ENCODE measurements around the gene ALG3. TPM values are rescaled to one million over a fixed set of nuclear protein-coding genes. Genes with fewer than 3 reads are reported as not detected.

ALG3 gene
- total RNA-seq, 1 experiment from 2014 or later = 95.1 TPM

DNA sequence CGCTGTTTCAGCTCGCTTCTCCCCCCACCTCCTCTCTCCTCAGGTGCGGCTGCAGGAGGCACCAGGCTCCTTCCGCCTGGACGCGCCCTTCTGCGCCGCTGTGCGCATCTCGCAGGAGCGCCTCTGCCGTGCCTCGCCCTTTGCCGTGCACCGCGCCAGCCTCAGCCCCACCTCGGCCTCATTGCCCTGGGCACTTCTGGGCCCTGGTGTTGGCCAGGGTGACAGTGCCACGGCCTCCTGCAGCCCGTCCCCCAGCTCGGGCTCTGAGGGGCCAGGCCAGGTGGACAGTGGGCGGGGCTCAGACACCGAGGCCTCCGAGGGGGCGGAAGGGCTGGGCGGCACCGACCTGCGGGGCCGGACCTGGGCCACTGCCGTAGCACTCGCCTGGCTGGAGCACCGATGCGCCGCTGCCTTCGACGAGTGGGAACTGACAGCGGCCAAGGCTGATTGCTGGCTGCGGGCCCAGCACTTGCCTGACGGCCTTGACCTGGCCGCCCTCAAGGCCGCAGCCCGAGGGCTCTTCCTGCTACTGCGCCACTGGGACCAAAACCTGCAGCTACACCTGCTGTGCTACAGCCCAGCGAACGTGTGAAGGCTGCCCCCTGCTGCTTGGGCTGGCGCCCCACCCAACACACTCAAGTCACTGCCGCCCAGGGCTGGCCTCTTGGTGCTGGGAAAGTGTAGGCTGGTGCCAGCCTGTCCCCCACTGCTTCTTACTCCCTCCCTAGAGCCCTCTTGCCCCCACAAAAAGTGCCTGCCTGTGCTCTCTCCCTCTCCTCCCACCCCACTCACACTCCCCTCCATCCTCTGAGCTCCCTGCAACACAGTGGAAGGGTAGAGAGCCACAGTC is 7.1 kb downstream of the ALG3 start:
- POLR2A ChIA-PET (ENCODE audit: unreplicated experiment) = interaction anchor here (0.5 to 1.2 kb wide), 4 partner anchors 56 to 235 kb away, joined by 3 to 5 read pairs (median 4); partner anchors contain the start of gene ABCF3
- peaks cover 17% of the 10 kb centered on the region for H3K79me2 ChIP-seq (ENCODE audit: low read depth)

DNA sequence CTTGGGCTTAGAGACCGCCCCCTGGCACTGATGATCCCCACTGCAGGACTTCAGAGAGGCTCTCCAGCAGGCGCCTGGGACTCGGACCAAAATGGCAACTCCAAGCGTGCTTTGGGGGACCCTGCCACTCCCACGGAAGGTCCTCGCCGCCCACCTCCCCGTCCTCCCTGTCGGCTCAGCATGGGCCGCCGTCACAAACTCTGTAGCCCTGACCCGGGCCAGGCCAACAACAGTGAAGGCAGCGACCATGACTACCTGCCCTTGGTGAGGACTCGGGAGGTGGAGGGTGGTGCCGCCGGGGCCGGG is 7.7 kb downstream of the ALG3 start:
- Histone ChIP-seq H3F3A (ENCODE audit: insufficient read depth, low read depth) (peaks cover 40% of the 10 kb centered on the region), H3K27ac (no peak overlapping the region), H3K36me3 (ENCODE audit: low read depth) (peaks cover 38% of the 10 kb centered on the region), H3K79me2 (ENCODE audit: low read depth) (peaks cover 11% of the 10 kb centered on the region), H3K9me2 (ENCODE audit: insufficient read depth) (no peaks in the 10 kb centered on the region), H3K4me1 (replicated peaks; ENCODE audit: insufficient read depth) (0 out of 2 replicates have a peak, but pooled peaks cover 7% of the 10 kb centered on the region), H3K9me3 (ENCODE audit: insufficient read depth, low read depth) (no peaks in the 10 kb centered on the region), H4K20me1 (ENCODE audit: insufficient read depth) (peaks cover 23% of the 10 kb centered on the region), H3K27me3 (ENCODE audit: insufficient read depth, low read depth) (no peaks in the 10 kb centered on the region), H3K4me3 (no peak overlapping the region; the same call in 1 of the 2 replicates), H3K4me2 (peak overlapping the region; percentile 51), H2AFZ (no peak overlapping the region)
- DNase-seq = no peak
- ChIA-PET POLR2A (ENCODE audit: unreplicated experiment) (interaction anchor here (0.5 kb wide), 1 partner anchor 235 kb away, joined by 3 read pairs; no protein-coding TSS in a partner anchor), CTCF (interaction anchor here (0.6 to 1.5 kb wide), 4 partner anchors 13 to 167 kb away, joined by 4 to 7 read pairs (median 6); no protein-coding TSS in a partner anchor)
- BruUV-seq (replicated peaks) = no TSS peak
- TF ChIP-seq, protein P1, sequence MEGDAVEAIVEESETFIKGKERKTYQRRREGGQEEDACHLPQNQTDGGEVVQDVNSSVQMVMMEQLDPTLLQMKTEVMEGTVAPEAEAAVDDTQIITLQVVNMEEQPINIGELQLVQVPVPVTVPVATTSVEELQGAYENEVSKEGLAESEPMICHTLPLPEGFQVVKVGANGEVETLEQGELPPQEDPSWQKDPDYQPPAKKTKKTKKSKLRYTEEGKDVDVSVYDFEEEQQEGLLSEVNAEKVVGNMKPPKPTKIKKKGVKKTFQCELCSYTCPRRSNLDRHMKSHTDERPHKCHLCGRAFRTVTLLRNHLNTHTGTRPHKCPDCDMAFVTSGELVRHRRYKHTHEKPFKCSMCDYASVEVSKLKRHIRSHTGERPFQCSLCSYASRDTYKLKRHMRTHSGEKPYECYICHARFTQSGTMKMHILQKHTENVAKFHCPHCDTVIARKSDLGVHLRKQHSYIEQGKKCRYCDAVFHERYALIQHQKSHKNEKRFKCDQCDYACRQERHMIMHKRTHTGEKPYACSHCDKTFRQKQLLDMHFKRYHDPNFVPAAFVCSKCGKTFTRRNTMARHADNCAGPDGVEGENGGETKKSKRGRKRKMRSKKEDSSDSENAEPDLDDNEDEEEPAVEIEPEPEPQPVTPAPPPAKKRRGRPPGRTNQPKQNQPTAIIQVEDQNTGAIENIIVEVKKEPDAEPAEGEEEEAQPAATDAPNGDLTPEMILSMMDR (conservative IDR thresholded peaks at IDR 0.05) = no peak
- TF ChIP-seq EZH2 (IDR thresholded peaks at IDR 0.05; ENCODE audit: low read depth) = no peak
- intact Hi-C loops (cut with micrococcal nuclease; ENCODE audit: unreplicated experiment) = loop anchor here (2.0 to 5.0 kb wide), 4 partner anchors 54 to 224 kb away; partner anchors contain the start of genes ABCC5 and ABCF3

More for the DNA sequence above, 7.1 kb downstream of the ALG3 start:
- Histone ChIP-seq H3K4me2 (peak overlapping the region; percentile 51), H3K9me3 (ENCODE audit: insufficient read depth, low read depth) (no peaks in the 10 kb centered on the region), H3K4me1 (replicated peaks; ENCODE audit: insufficient read depth) (0 out of 2 replicates have a peak, but pooled peaks cover 7% of the 10 kb centered on the region), H3F3A (ENCODE audit: insufficient read depth, low read depth) (peaks cover 45% of the 10 kb centered on the region), H2AFZ (no peak overlapping the region), H3K9me2 (ENCODE audit: insufficient read depth) (no peaks in the 10 kb centered on the region), H3K27ac (no peak overlapping the region), H4K20me1 (ENCODE audit: insufficient read depth) (peaks cover 23% of the 10 kb centered on the region), H3K27me3 (ENCODE audit: insufficient read depth, low read depth) (no peaks in the 10 kb centered on the region), H3K36me3 (ENCODE audit: low read depth) (peaks cover 40% of the 10 kb centered on the region), H3K4me3 (no peak overlapping the region; the same call in 1 of the 2 replicates)
- CTCF ChIA-PET = interaction anchor here (0.6 to 1.5 kb wide), 8 partner anchors 14 to 989 kb away, joined by 3 to 7 read pairs (median 4); partner anchors contain the start of gene B3GNT5
- BruUV-seq (replicated peaks) = no TSS peak
- DNase-seq = peak; percentile 72 to 94
- intact Hi-C loops (cut with micrococcal nuclease; ENCODE audit: unreplicated experiment) = loop anchor here (1.0 to 5.0 kb wide), 6 partner anchors 55 to 346 kb away; partner anchors contain the start of genes ABCC5 and ABCF3
- TF ChIP-seq, protein P1 (conservative IDR thresholded peaks at IDR 0.05) = peak; percentile 70
- TF ChIP-seq EZH2 (IDR thresholded peaks at IDR 0.05; ENCODE audit: low read depth) = no peak

DNA sequence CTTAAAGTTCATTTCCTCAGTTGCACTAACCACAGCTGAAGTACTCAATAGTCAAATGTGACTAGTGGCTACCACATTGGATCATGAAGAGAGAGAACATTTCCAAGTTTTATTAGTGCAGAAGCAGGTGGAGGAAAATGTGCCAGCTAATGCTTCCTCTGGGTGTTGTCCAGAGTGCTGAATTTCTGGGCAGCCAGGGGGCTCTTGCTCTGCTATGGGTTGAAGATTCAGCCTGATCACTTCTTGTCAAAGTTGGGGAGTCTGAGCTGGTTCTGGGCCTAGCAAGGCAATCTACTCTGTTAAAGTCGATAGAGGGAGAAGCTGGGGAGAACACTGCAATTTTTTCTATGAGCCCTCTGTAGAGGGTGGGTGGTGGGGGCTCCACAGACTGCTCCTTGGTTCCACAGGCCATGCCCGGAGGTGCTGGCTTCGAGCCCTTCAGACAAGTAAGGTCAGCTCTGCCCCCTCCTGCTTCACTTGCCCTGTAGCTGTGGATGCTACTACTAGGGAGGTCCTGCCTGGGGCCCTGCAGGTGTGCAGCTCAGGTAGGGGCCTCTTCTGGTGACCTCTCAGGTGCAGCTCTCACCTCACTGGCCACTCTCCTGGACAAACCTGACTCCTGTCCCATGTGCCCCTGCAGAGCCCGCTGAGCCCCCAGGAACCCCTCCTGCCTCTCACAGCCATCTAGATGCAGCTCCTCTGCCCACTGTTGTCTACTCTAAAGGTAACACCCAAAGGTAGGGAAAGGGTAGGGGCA is 8.2 kb downstream of the ALG3 start:
- Histone ChIP-seq H3K4me2 (peak overlapping the region; percentile 51; the same call in 1 of the 2 replicates), H3K27me3 (ENCODE audit: insufficient read depth, low read depth) (no peaks in the 10 kb centered on the region), H3K79me2 (ENCODE audit: low read depth) (peaks cover 6% of the 10 kb centered on the region; the same call in 1 of the 2 replicates), H4K20me1 (ENCODE audit: insufficient read depth) (peaks cover 20% of the 10 kb centered on the region), H3K9me2 (ENCODE audit: insufficient read depth) (no peaks in the 10 kb centered on the region), H3K9me3 (ENCODE audit: insufficient read depth, low read depth) (no peaks in the 10 kb centered on the region), H3K4me1 (replicated peaks; ENCODE audit: insufficient read depth) (0 out of 2 replicates have a peak, but pooled peaks cover 7% of the 10 kb centered on the region), H3K36me3 (ENCODE audit: low read depth) (peaks cover 32% of the 10 kb centered on the region), H3F3A (ENCODE audit: insufficient read depth, low read depth) (peaks cover 36% of the 10 kb centered on the region), H3K4me3 (no peak overlapping the region), H3K27ac (no peak overlapping the region), H2AFZ (no peak overlapping the region)
- intact Hi-C loops (cut with micrococcal nuclease; ENCODE audit: unreplicated experiment) = loop anchor here (2.0 to 5.0 kb wide), 4 partner anchors 54 to 223 kb away; partner anchors contain the start of genes ABCC5 and ABCF3
- DNase-seq = peak in 1 of 2 experiments; percentile 35
- no peak for TF ChIP-seq EZH2 (IDR thresholded peaks at IDR 0.05; ENCODE audit: low read depth)
- TF ChIP-seq, protein P1 (conservative IDR thresholded peaks at IDR 0.05) = no peak
- ChIA-PET POLR2A (ENCODE audit: unreplicated experiment) (interaction anchor here (0.5 to 0.6 kb wide), 5 partner anchors 59 to 234 kb away, joined by 3 to 18 read pairs (median 3); no protein-coding TSS in a partner anchor), CTCF (interaction anchor here (0.6 to 1.5 kb wide), 5 partner anchors 13 to 167 kb away, joined by 3 to 7 read pairs (median 4); no protein-coding TSS in a partner anchor)
- BruUV-seq (replicated peaks) = no TSS peak
